HCT116 (cell line): ENCODE data around the gene CD99L2. TPM values are rescaled to one million over a fixed set of nuclear protein-coding genes. Genes with fewer than 3 reads are reported as not detected.

Experiments
- ATAC-seq: fragments of 200-7000 bp; cut with Tn5 transposase; 2 replicates; pipeline ENCODE4 v1.9.1; 2020; ENCODE audit warnings: mild to moderate bottlenecking, moderate library complexity
- BruUV-seq: library from RNA; stranded (reverse); fragments of 400-500 nt; replicated peaks from 2 replicates; lab custom pipeline; 2021; lab: Mats Ljungman, UMichigan
- CTCF ChIA-PET: fragments of 300-600 bp; sonication (Branson Sonifier 250); formaldehyde crosslinking; loops from one replicate; lab custom pipeline; 2021; ENCODE audit warnings: antibody characterized with exemption; lab: Charles Lee
- POLR2A ChIA-PET: fragments of 300-600, 350-600 bp; sonication (Branson Sonifier 250); formaldehyde crosslinking; loops from one replicate; lab custom pipeline; 2021; ENCODE audit warnings: antibody characterized with exemption; lab: Charles Lee
- RAD21 ChIA-PET, 2 experiments: fragments of 300-600 bp; sonication (Branson Sonifier 250); formaldehyde crosslinking; loops; one replicate each; lab custom pipeline; 2023; ENCODE audit warnings: low total read pairs in 2 of 2; ENCODE audit not compliant: uncharacterized antibody in 2 of 2, unreplicated experiment in 2 of 2, low non-redundant PET in 1 of 2; lab: Charles Lee
- DNase-seq: peaks from one replicate; pipeline ENCODE4 v3.0.0-alpha.2; 2010; ENCODE audit warnings: low read depth, low spot score
- H2AFZ ChIP-seq: fragments of 200-600 bp; shearing (Covaris generic), sonication (generic); 2 replicates; pipeline ENCODE4 v1.6.1; 2017; ENCODE audit warnings: low read depth, mixed run types, mixed read lengths, antibody characterized with exemption, low read length; ENCODE audit not compliant: poor library complexity, severe bottlenecking
- H3K27ac ChIP-seq: 2 replicates; pipeline ENCODE4 v1.5.1; 2012; ENCODE audit warnings: low read depth, low read length
- H3K27me3 ChIP-seq: fragments of 200-600 bp; sonication (generic); 2 replicates; pipeline ENCODE4 v1.6.1; 2016; ENCODE audit warnings: mixed run types, low read length, mixed read lengths; ENCODE audit not compliant: insufficient read depth
- H3K36me3 ChIP-seq, 2 experiments: fragments of 200-500 bp in 1 of 2; fragments of 200-600 bp in 1 of 2; sonication (Bioruptor generic) in 1 of 2; sonication (generic) in 1 of 2; 2 replicates each; pipeline versions ENCODE4 v1.5.1 to v1.6.1; 2014 to 2016; ENCODE audit warnings: low read length in 2 of 2, inconsistent platforms in 1 of 2, mixed read lengths in 1 of 2, mixed run types in 1 of 2; ENCODE audit not compliant: insufficient read depth in 2 of 2, control insufficient read depth in 1 of 2
- H3K4me1 ChIP-seq, 2 experiments: fragments of 200-600 bp in 1 of 2; sonication (generic) in 1 of 2; 2 replicates each; pipeline versions ENCODE4 v1.5.1 to v1.6.1; 2012 to 2017; ENCODE audit warnings: low read length in 2 of 2, inconsistent platforms in 1 of 2, mild to moderate bottlenecking in 1 of 2, mixed read lengths in 1 of 2, mixed run types in 1 of 2, moderate library complexity in 1 of 2; ENCODE audit not compliant: insufficient read depth in 2 of 2, control insufficient read depth in 1 of 2
- H3K4me2 ChIP-seq: fragments of 200-600 bp; sonication (generic); 2 replicates; pipeline ENCODE4 v1.6.1; 2017; ENCODE audit warnings: mixed run types, low read length, mixed read lengths
- H3K4me3 ChIP-seq, 2 experiments: fragments of 200-600 bp in 1 of 2; sonication (generic) in 1 of 2; replicated peaks in 1 of 2; 2 replicates each; pipeline ENCODE4 v1.5.1; 2011 to 2016; ENCODE audit warnings: low read length in 2 of 2, control low read depth in 1 of 2, low read depth in 1 of 2, mild to moderate bottlenecking in 1 of 2, mixed read lengths in 1 of 2, mixed run types in 1 of 2
- H3K79me2 ChIP-seq: fragments of 200-600 bp; sonication (generic); 2 replicates; pipeline ENCODE4 v1.6.1; 2017; ENCODE audit warnings: mild to moderate bottlenecking, mixed run types, low read length, moderate library complexity, mixed read lengths; ENCODE audit not compliant: insufficient read depth
- H3K9ac ChIP-seq: fragments of 200-600 bp; sonication (generic); 2 replicates; pipeline ENCODE4 v1.6.1; 2016; ENCODE audit warnings: low read length, mixed read lengths
- H3K9me2 ChIP-seq: fragments of 200-600 bp; sonication (generic), shearing (Covaris generic); 2 replicates; pipeline ENCODE4 v1.6.1; 2017; ENCODE audit warnings: mixed run types, mild to moderate bottlenecking, moderate library complexity; ENCODE audit not compliant: insufficient read depth
- H3K9me3 ChIP-seq, 2 experiments: fragments of 200-500 bp in 1 of 2; fragments of 200-600 bp in 1 of 2; sonication (Bioruptor generic) in 1 of 2; sonication (generic) in 1 of 2; 2 replicates each; pipeline ENCODE4 v1.6.1; 2014 to 2017; ENCODE audit warnings: low read length in 2 of 2, mixed read lengths in 2 of 2, inconsistent platforms in 1 of 2, low read depth in 1 of 2, mild to moderate bottlenecking in 1 of 2, mixed run types in 1 of 2, moderate library complexity in 1 of 2; ENCODE audit not compliant: control insufficient read depth in 1 of 2, insufficient read depth in 1 of 2
- H4K20me1 ChIP-seq: fragments of 200-600 bp; sonication (generic), shearing (Covaris generic); 2 replicates; pipeline ENCODE4 v1.6.1; 2017; ENCODE audit warnings: mixed run types, mild to moderate bottlenecking, moderate library complexity; ENCODE audit not compliant: insufficient read depth
- CBX3 ChIP-seq: IDR thresholded peaks from 2 replicates; pipeline ENCODE4 v1.6.1; 2012; ENCODE audit warnings: low read depth
- EGR1 ChIP-seq: IDR thresholded peaks from 2 replicates; pipeline ENCODE4 v1.6.1; 2012; ENCODE audit warnings: low read depth
- EZH2 ChIP-seq: fragments of 200-600 bp; sonication (generic); IDR thresholded peaks from 2 replicates; pipeline ENCODE4 v1.6.1; 2017; ENCODE audit warnings: antibody characterized with exemption, mixed run types
- JUND ChIP-seq: IDR thresholded peaks from 2 replicates; pipeline ENCODE4 v1.6.1; 2012
- MAX ChIP-seq: IDR thresholded peaks from 2 replicates; pipeline ENCODE4 v1.6.1; 2012
- POLR2A ChIP-seq: IDR thresholded peaks from 2 replicates; pipeline ENCODE4 v1.7.0; 2011; ENCODE audit warnings: borderline replicate concordance; ENCODE audit not compliant: insufficient read depth, insufficient read length; ENCODE audit errors: extremely low read depth
- RAD21 ChIP-seq: IDR thresholded peaks from 2 replicates; pipeline ENCODE4 v1.6.1; 2012; ENCODE audit warnings: low read depth, mild to moderate bottlenecking
- SP1 ChIP-seq: IDR thresholded peaks from 2 replicates; pipeline ENCODE4 v1.6.1; 2012; ENCODE audit warnings: low read depth
- ZFX ChIP-seq: fragments of 450-650 bp; IDR thresholded peaks from 2 replicates; pipeline ENCODE4 v1.6.1; 2017
- ZNF274 ChIP-seq: fragments of 200-500 bp; sonication (Bioruptor generic); IDR thresholded peaks from 2 replicates; pipeline ENCODE4 v1.6.1; 2014; ENCODE audit warnings: mild to moderate bottlenecking, low read depth, low read length, inconsistent platforms
- intact Hi-C: fragments of 100-400 bp; cut with micrococcal nuclease; formaldehyde crosslinking; loops from 2 replicates; pipeline ENCODE4 v1.10.0; 2022
- total RNA-seq: library from RNA; stranded (reverse); gene quantifications from one replicate; pipeline ENCODE4 v1.2.1, GENCODE V29; 2021; ENCODE audit not compliant: unreplicated experiment
- TF ChIP-seq, protein P1 (sequence below): IDR thresholded peaks from 2 replicates; pipeline ENCODE4 v1.6.1; 2011; ENCODE audit warnings: mild to moderate bottlenecking, low read length, moderate library complexity; ENCODE audit not compliant: insufficient replicate concordance; ENCODE audit errors: extremely low read depth
- TF ChIP-seq, protein P2 (sequence below), 3 experiments: fragments of 200-600 bp in 1 of 3; sonication (generic) in 1 of 3; IDR thresholded peaks in 2 of 3; conservative IDR thresholded peaks in 1 of 3; 2 replicates each; pipeline ENCODE4 v1.5.1; 2012 to 2017; ENCODE audit warnings: low read depth in 2 of 3, low read length in 2 of 3, antibody characterized with exemption in 1 of 3, borderline replicate concordance in 1 of 3, control low read depth in 1 of 3, mild to moderate bottlenecking in 1 of 3, mixed read lengths in 1 of 3, mixed run types in 1 of 3, moderate library complexity in 1 of 3; ENCODE audit not compliant: insufficient read depth in 1 of 3
- TF ChIP-seq, protein P3 (sequence below): IDR thresholded peaks from 2 replicates; pipeline ENCODE4 v1.6.1; 2012

Gene CD99L2
- total RNA-seq, 1 experiment from 2014 or later, result 6.2 TPM

DNA sequence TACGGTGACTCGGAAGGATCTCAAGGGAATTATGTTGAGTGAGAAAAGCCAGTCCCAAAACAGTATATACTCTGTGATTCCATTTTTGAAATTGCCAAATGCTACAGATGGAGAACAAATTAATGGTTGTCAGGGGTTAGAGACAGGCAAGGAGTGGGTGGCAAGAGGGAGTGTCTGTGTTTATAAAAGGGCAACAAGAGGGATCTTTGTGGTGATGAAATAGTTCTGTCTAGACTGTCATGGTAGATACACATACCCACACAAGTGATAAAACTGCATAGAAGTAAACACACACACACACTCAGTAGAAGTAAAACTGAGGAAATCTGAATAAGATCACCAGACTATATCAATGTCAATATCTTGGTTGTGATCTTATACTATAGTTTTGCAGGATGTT, 92.7 kb downstream of the CD99L2 start:
- DNase-seq (no peak), ATAC-seq (no peak)
- Histone ChIP-seq H3K27ac (no peak overlapping the region), H3K9me2 (no peaks in the 10 kb centered on the region), H3K9ac (no peak overlapping the region), H3K27me3 (no peaks in the 10 kb centered on the region), H3K9me3 (no peaks in the 10 kb centered on the region), H3K4me1 (no peaks in the 10 kb centered on the region)
- POLR2A ChIA-PET, result no interaction called here
- intact Hi-C loops, result no loop called here
- TF ChIP-seq SP1, result no peak
- TF ChIP-seq, protein P1, sequence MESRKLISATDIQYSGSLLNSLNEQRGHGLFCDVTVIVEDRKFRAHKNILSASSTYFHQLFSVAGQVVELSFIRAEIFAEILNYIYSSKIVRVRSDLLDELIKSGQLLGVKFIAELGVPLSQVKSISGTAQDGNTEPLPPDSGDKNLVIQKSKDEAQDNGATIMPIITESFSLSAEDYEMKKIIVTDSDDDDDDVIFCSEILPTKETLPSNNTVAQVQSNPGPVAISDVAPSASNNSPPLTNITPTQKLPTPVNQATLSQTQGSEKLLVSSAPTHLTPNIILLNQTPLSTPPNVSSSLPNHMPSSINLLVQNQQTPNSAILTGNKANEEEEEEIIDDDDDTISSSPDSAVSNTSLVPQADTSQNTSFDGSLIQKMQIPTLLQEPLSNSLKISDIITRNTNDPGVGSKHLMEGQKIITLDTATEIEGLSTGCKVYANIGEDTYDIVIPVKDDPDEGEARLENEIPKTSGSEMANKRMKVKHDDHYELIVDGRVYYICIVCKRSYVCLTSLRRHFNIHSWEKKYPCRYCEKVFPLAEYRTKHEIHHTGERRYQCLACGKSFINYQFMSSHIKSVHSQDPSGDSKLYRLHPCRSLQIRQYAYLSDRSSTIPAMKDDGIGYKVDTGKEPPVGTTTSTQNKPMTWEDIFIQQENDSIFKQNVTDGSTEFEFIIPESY, result no peak
- TF ChIP-seq RAD21, result no peak
- no peak for TF ChIP-seq ZFX
- TF ChIP-seq, protein P2, sequence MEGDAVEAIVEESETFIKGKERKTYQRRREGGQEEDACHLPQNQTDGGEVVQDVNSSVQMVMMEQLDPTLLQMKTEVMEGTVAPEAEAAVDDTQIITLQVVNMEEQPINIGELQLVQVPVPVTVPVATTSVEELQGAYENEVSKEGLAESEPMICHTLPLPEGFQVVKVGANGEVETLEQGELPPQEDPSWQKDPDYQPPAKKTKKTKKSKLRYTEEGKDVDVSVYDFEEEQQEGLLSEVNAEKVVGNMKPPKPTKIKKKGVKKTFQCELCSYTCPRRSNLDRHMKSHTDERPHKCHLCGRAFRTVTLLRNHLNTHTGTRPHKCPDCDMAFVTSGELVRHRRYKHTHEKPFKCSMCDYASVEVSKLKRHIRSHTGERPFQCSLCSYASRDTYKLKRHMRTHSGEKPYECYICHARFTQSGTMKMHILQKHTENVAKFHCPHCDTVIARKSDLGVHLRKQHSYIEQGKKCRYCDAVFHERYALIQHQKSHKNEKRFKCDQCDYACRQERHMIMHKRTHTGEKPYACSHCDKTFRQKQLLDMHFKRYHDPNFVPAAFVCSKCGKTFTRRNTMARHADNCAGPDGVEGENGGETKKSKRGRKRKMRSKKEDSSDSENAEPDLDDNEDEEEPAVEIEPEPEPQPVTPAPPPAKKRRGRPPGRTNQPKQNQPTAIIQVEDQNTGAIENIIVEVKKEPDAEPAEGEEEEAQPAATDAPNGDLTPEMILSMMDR (IDR thresholded peaks at IDR 0.05 in 2 of 3, conservative IDR thresholded peaks at IDR 0.05 in 1 of 3; ENCODE audit: borderline replicate concordance in 1 of 3, insufficient read depth in 1 of 3, low read depth in 2 of 3, low read length in 2 of 3), result no peak
- no peak for TF ChIP-seq ZNF274
- no peak for TF ChIP-seq MAX
- TF ChIP-seq CBX3, result no peak
- TF ChIP-seq, protein P3, sequence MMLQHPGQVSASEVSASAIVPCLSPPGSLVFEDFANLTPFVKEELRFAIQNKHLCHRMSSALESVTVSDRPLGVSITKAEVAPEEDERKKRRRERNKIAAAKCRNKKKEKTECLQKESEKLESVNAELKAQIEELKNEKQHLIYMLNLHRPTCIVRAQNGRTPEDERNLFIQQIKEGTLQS, result no peak
- TF ChIP-seq EGR1, result no peak
- TF ChIP-seq POLR2A, result no peak
- no peak for TF ChIP-seq EZH2
- no peak for TF ChIP-seq JUND
- TF ChIP-seq, all 23 proteins: peak for 0
- H3K79me2 ChIP-seq, result no peaks in the 10 kb centered on the region
- H3K4me2 ChIP-seq, result no peak overlapping the region
- ChIA-PET RAD21 (no interaction called here), CTCF (no interaction called here)
- no peak overlapping the region for H3K4me3 ChIP-seq
- no peaks in the 10 kb centered on the region for H3K36me3 ChIP-seq
- no TSS peak for BruUV-seq
- H2AFZ ChIP-seq, result no peak overlapping the region
- no peaks in the 10 kb centered on the region for H4K20me1 ChIP-seq
